Measurements from ENCODE around the gene DERA. TPM values are rescaled to one million over a fixed set of nuclear protein-coding genes. Genes with fewer than 3 reads are reported as not detected.

DERA gene
- total RNA-seq, 1 experiment from 2014 or later: 40.8 TPM

DNA sequence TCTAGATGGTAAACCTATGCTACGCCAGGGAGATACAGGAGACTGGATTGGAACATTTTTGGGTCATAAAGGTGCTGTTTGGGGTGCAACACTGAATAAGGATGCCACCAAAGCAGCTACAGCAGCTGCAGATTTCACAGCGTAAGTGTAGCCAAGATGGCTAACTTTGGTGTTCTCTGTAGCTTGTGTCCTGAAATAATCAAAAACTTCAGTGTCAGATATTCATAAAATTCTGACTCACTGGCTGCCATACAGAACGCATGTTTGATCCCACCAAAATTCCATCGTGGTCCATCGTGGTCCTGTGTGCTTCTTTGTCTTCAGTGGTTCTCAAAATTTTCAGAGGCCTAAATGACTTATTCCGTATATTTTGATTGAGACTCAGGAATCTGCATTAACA, 27.6 kb upstream of the DERA start:
- no peak for DNase-seq (ENCODE audit: unreplicated experiment)
- H3K27ac Mint-ChIP-seq (ENCODE audit: low read depth, unreplicated experiment): peak overlapping the region; percentile 95
- peaks cover 37% of the 10 kb centered on the region for H3K4me1 Mint-ChIP-seq (ENCODE audit: insufficient read depth, unreplicated experiment)
- ChIA-PET POLR2A (interaction anchor here (0.8 to 4.2 kb wide), 20 partner anchors 8 to 1109 kb away, joined by 3 to 71 read pairs (median 4); partner anchors contain the start of genes DERA, EPS8 and MGST1), CTCF (interaction anchor here (0.6 to 2.5 kb wide), 7 partner anchors 15 to 288 kb away, joined by 3 to 19 read pairs (median 4); no protein-coding TSS in a partner anchor)
- TF ChIP-seq, protein P1, sequence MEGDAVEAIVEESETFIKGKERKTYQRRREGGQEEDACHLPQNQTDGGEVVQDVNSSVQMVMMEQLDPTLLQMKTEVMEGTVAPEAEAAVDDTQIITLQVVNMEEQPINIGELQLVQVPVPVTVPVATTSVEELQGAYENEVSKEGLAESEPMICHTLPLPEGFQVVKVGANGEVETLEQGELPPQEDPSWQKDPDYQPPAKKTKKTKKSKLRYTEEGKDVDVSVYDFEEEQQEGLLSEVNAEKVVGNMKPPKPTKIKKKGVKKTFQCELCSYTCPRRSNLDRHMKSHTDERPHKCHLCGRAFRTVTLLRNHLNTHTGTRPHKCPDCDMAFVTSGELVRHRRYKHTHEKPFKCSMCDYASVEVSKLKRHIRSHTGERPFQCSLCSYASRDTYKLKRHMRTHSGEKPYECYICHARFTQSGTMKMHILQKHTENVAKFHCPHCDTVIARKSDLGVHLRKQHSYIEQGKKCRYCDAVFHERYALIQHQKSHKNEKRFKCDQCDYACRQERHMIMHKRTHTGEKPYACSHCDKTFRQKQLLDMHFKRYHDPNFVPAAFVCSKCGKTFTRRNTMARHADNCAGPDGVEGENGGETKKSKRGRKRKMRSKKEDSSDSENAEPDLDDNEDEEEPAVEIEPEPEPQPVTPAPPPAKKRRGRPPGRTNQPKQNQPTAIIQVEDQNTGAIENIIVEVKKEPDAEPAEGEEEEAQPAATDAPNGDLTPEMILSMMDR (IDR thresholded peaks at IDR 0.05; ENCODE audit: unreplicated experiment): no peak
- no TSS peak for BruUV-seq (replicated peaks)
- peak overlapping the region; percentile 92 for H3K4me3 Mint-ChIP-seq (ENCODE audit: unreplicated experiment)
- peaks cover 38% of the 10 kb centered on the region for H3K36me3 Mint-ChIP-seq (ENCODE audit: insufficient read depth, unreplicated experiment)
- intact Hi-C loops (cut with micrococcal nuclease): no loop called here
- H3K9me3 Mint-ChIP-seq (ENCODE audit: unreplicated experiment): no peaks in the 10 kb centered on the region
- H3K27me3 Mint-ChIP-seq (ENCODE audit: insufficient read depth, unreplicated experiment): no peaks in the 10 kb centered on the region

DNA sequence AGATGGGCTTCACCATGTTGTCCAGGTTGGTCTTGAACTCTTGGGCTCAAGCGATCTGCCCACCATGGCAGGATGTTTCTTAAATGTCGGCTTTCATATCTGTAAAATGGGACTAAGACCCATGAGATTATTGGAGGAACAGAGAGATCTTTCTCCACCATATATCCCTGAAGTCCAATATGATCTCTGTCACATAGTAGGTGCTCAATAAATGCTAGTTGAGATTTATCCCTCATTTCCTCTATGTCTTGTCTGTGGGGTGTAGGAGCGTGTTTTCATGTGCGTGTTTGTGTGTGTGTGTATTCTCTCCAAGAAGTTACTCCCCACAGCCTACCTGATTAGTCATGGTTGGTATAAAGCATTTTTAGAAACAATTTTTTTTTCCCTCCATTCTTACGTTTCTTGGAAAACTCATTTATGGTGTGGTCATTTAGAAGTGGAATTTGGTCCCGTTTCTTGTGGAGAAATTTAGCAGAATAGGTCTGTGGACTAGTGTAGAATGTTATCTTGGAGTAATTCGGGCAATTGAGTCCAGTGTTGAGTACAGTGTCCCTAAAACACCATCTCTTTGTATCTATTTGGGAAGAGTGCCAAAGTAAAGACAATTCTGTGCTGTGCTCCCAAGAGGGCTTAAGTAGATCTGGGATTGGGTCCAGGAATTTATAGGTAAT, 24.6 kb upstream of the DERA start:
- Mint-ChIP-seq H3K4me3 (ENCODE audit: unreplicated experiment) (peak overlapping the region; percentile 17), H3K9me3 (ENCODE audit: unreplicated experiment) (no peaks in the 10 kb centered on the region), H3K36me3 (ENCODE audit: insufficient read depth, unreplicated experiment) (peaks cover 56% of the 10 kb centered on the region), H3K4me1 (ENCODE audit: insufficient read depth, unreplicated experiment) (peaks cover 44% of the 10 kb centered on the region), H3K27ac (ENCODE audit: low read depth, unreplicated experiment) (no peak overlapping the region), H3K27me3 (ENCODE audit: insufficient read depth, unreplicated experiment) (no peaks in the 10 kb centered on the region)
- intact Hi-C loops (cut with micrococcal nuclease): no loop called here
- BruUV-seq (replicated peaks): no TSS peak
- TF ChIP-seq, protein P1 (IDR thresholded peaks at IDR 0.05; ENCODE audit: unreplicated experiment): no peak
- DNase-seq (ENCODE audit: unreplicated experiment): peak; percentile 28
- POLR2A ChIA-PET: interaction anchor here (0.8 to 4.5 kb wide), 3 partner anchors 11 to 24 kb away, joined by 3 to 16 read pairs (median 4); partner anchors contain the start of gene DERA
- CTCF ChIA-PET: interaction anchor here (3.9 kb wide), 1 partner anchor 12 kb away, joined by 17 read pairs; no protein-coding TSS in a partner anchor

DNA sequence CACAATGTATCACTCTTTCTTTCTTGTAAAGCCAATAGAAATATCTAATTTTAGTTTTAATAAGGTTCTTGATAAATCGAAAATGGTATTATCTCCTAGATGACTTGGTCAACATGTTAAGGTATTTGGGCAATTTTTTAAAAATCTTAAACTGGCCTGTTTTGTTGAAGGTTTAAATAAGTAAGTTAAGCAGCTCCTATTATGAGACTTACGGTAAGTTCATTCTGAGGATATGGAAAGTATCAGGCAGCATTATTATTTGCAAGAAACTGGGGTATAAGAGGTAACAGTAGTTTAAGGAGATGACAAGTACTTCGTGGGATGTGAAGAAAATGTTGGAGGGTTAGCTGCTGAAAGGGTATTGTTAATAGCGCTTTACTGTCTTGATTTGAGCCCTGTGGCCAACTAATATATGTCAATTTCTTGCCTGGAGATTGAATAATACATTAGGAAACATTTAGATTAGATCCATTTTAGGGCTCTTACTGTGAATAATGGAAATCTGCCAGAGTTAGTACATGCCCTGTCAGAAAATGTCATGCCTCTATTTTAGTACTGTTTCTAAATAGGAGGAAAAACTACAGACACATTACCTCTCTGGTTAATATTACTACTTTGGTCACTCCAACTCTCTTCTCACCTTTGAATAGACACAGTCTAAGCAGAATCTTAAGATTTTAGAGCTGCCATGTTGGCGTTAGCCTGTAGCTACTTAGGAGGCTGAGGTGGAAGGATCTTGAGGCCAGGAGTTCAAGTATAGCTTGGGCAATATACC, 23.9 kb upstream of the DERA start:
- POLR2A ChIA-PET: interaction anchor here (1.3 to 4.5 kb wide), 2 partner anchors 11 to 24 kb away, joined by 3 to 16 read pairs; partner anchors contain the start of gene DERA
- intact Hi-C loops (cut with micrococcal nuclease): no loop called here
- TF ChIP-seq, protein P1 (IDR thresholded peaks at IDR 0.05; ENCODE audit: unreplicated experiment): no peak
- H3K4me3 Mint-ChIP-seq (ENCODE audit: unreplicated experiment): peak overlapping the region; percentile 17
- H3K9me3 Mint-ChIP-seq (ENCODE audit: unreplicated experiment): no peaks in the 10 kb centered on the region
- H3K36me3 Mint-ChIP-seq (ENCODE audit: insufficient read depth, unreplicated experiment): peaks cover 61% of the 10 kb centered on the region
- CTCF ChIA-PET: interaction anchor here (0.7 to 3.9 kb wide), 2 partner anchors 11 to 99 kb away, joined by 3 to 17 read pairs; no protein-coding TSS in a partner anchor
- BruUV-seq (replicated peaks): no TSS peak
- no peak for DNase-seq (ENCODE audit: unreplicated experiment)
- H3K27ac Mint-ChIP-seq (ENCODE audit: low read depth, unreplicated experiment): no peak overlapping the region
- H3K4me1 Mint-ChIP-seq (ENCODE audit: insufficient read depth, unreplicated experiment): peaks cover 44% of the 10 kb centered on the region
- no peaks in the 10 kb centered on the region for H3K27me3 Mint-ChIP-seq (ENCODE audit: insufficient read depth, unreplicated experiment)

Data from MCF 10A (cell line).